ENCODE results near the gene CA10.

GRCh38 chr17:51852603-51853002 lies 305.9 kb downstream of the CA10 start:
- TF ChIP-seq CTCF (IDR thresholded peaks at IDR 0.05; ENCODE audit: extremely low read depth in 1 of 2, insufficient read depth in 1 of 2, low read depth in 1 of 2, low read length in 2 of 2) (no peak), MAX (IDR thresholded peaks at IDR 0.05; ENCODE audit: insufficient read depth, insufficient read length) (no peak), GATA2 (IDR thresholded peaks at IDR 0.05; ENCODE audit: insufficient read depth, insufficient read length, low read depth, low read length) (no peak)
